K562 (cell line): ENCODE data around the gene GASK1B. TPM values are rescaled to one million over a fixed set of nuclear protein-coding genes. Genes with fewer than 3 reads are reported as not detected.

Experiments used
- ATAC-seq: fragments of 200-7000 bp; cut with Tn5 transposase; 3 replicates; pipeline ENCODE4 v1.9.1; 2020; ENCODE audit warnings: moderate library complexity
- BruUV-seq: library from RNA; stranded (reverse); fragments of 400-500 nt; replicated peaks from 2 replicates; lab custom pipeline; 2021; lab: Mats Ljungman, UMichigan
- CTCF ChIA-PET: fragments of 300-600 bp; formaldehyde crosslinking; extraction: SDS; loops from one replicate; lab custom pipeline; 2021; ENCODE audit warnings: low intra/inter-chr PET ratio; lab: Yijun Ruan, JAX
- POLR2A ChIA-PET: fragments of 300-600, 350-650 bp; sonication (Branson Sonifier 250); formaldehyde crosslinking; extraction: SDS; loops from one replicate; lab custom pipeline; 2021; ENCODE audit warnings: antibody characterized with exemption, inconsistent platforms; lab: Yijun Ruan, JAX
- DNase-seq, 4 experiments: peaks; one replicate each; pipeline versions ENCODE4 v3.0.0 to v3.0.0-alpha.2; 2011 to 2018; ENCODE audit warnings: low spot score in 3 of 4, mixed read lengths in 3 of 4; ENCODE audit errors: extremely low read depth in 1 of 4
- FAIRE-seq: peaks from 2 replicates; lab custom pipeline; 2011; peaks lifted over from hg19 to GRCh38; lab: Jason Lieb, UNC
- H2AFZ ChIP-seq: 2 replicates; pipeline ENCODE4 v1.6.0; 2011; ENCODE audit warnings: low read depth, low read length, control low read depth, inconsistent platforms
- H3K27ac ChIP-seq: fragments of 200-600 bp; 3 replicates; pipeline ENCODE4 v1.8.0; 2011; ENCODE audit warnings: low read depth, mild to moderate bottlenecking, control low read depth, inconsistent platforms, low read length, moderate library complexity, mixed read lengths; ENCODE audit errors: extremely low read depth
- H3K27me3 ChIP-seq, 2 experiments: fragments of 300-600 bp in 1 of 2; 2 replicates in 1 of 2; 3 replicates in 1 of 2; pipeline versions ENCODE4 v1.6.0 to v1.8.0; 2011; ENCODE audit warnings: inconsistent platforms in 2 of 2, low read length in 2 of 2, mild to moderate bottlenecking in 1 of 2, mixed read lengths in 1 of 2, moderate library complexity in 1 of 2; ENCODE audit not compliant: control insufficient read depth in 2 of 2, insufficient read depth in 2 of 2
- H3K36me3 ChIP-seq: fragments of 300-600 bp; 3 replicates; pipeline ENCODE4 v1.8.0; 2011; ENCODE audit warnings: mild to moderate bottlenecking, low read length, inconsistent platforms; ENCODE audit not compliant: control insufficient read depth, insufficient read depth
- H3K4me1 ChIP-seq, 2 experiments: fragments of 200-600 bp in 1 of 2; replicated peaks in 1 of 2; 2 replicates in 1 of 2; 3 replicates in 1 of 2; pipeline versions ENCODE4 v1.5.1 to v1.8.0; 2011; ENCODE audit warnings: inconsistent platforms in 2 of 2, low read length in 2 of 2, mild to moderate bottlenecking in 1 of 2, mixed read lengths in 1 of 2, moderate library complexity in 1 of 2; ENCODE audit not compliant: control insufficient read depth in 2 of 2, insufficient read depth in 2 of 2
- H3K4me2 ChIP-seq: 2 replicates; pipeline ENCODE4 v1.6.1; 2011; ENCODE audit warnings: low read length, control low read depth, inconsistent platforms, mixed read lengths; ENCODE audit not compliant: insufficient read depth
- H3K4me3 ChIP-seq: fragments of 200-600 bp; sonication (generic), shearing (Covaris generic); 2 replicates; pipeline ENCODE4 v1.5.1; 2016; ENCODE audit warnings: control low read depth, inconsistent platforms
- H3K79me2 ChIP-seq: fragments of 200-600 bp; 3 replicates; pipeline ENCODE4 v1.8.0; 2011; ENCODE audit warnings: low read length, inconsistent platforms; ENCODE audit not compliant: control insufficient read depth, insufficient read depth
- H3K9ac ChIP-seq, 2 experiments: 2 replicates each; pipeline versions ENCODE4 v1.6.0 to v1.6.1; 2011; ENCODE audit warnings: low read depth in 2 of 2, low read length in 2 of 2, control low read depth in 1 of 2, inconsistent platforms in 1 of 2, mild to moderate bottlenecking in 1 of 2, mixed read lengths in 1 of 2; ENCODE audit not compliant: insufficient read depth in 1 of 2
- H3K9me1 ChIP-seq: one replicate; pipeline ENCODE4 v1.6.0; 2011; ENCODE audit warnings: inconsistent platforms, mild to moderate bottlenecking, low read length, moderate library complexity; ENCODE audit not compliant: control insufficient read depth, insufficient read depth
- H3K9me3 ChIP-seq: replicated peaks from 2 replicates; pipeline ENCODE4 v1.5.1; 2011; ENCODE audit warnings: low read depth, low read length, inconsistent platforms; ENCODE audit not compliant: control insufficient read depth, insufficient read depth
- H4K20me1 ChIP-seq: replicated peaks from 2 replicates; pipeline ENCODE4 v1.6.1; 2011; ENCODE audit warnings: low read length, inconsistent platforms, mixed read lengths; ENCODE audit not compliant: control insufficient read depth, insufficient read depth
- GATA2 ChIP-seq: sonication (generic); formaldehyde crosslinking; IDR thresholded peaks from 2 replicates; pipeline ENCODE4 v1.4.0; 2020; ENCODE audit warnings: mild to moderate bottlenecking, missing genetic modification reagents
- GTF2A2 ChIP-seq: IDR thresholded peaks from 2 replicates; pipeline ENCODE4 v1.6.1; 2016; ENCODE audit warnings: mild to moderate bottlenecking, missing genetic modification characterization, missing compliant biosample characterization
- MEIS2 ChIP-seq: fragments of 450-650 bp; IDR thresholded peaks from 2 replicates; pipeline ENCODE4 v1.6.1; 2014; ENCODE audit warnings: mild to moderate bottlenecking; ENCODE audit not compliant: partially characterized antibody
- MIER1 ChIP-seq: fragments of 450-650 bp; IDR thresholded peaks from 2 replicates; pipeline ENCODE4 v1.6.1; 2016; ENCODE audit warnings: antibody characterized with exemption, mild to moderate bottlenecking, low read depth
- THRA ChIP-seq: fragments of 450-650 bp; IDR thresholded peaks from 2 replicates; pipeline ENCODE4 v1.6.1; 2017; ENCODE audit warnings: mild to moderate bottlenecking, moderate library complexity
- ZBTB7A ChIP-seq: IDR thresholded peaks from 2 replicates; pipeline ENCODE4 v1.6.1; 2011; ENCODE audit warnings: low read depth, mild to moderate bottlenecking, low read length, moderate library complexity, borderline replicate concordance; ENCODE audit not compliant: control insufficient read depth
- WGBS: fragments of 100-300 bp; shearing (Covaris generic); methylation state at CpG from one replicate; pipeline ENCODE4 v1.1.6; 2016; ENCODE audit warnings: low coverage, mixed read lengths; ENCODE audit not compliant: insufficient coverage; ENCODE audit errors: missing lambda C conversion rate; 5-methylcytosine and 5-hydroxymethylcytosine counted together
- in situ Hi-C: fragments of 300-500 bp; cut with MboI; formaldehyde crosslinking; loops from 4 replicates; pipeline ENCODE4 v1.15.0; 2018; ENCODE audit warnings: inconsistent platforms, mixed read lengths
- intact Hi-C: fragments of 100-400 bp; cut with micrococcal nuclease; formaldehyde crosslinking; loops from 2 replicates; pipeline ENCODE4 v1.14.2; 2022
- polyA plus RNA-seq, 8 experiments: library from polyadenylated mRNA; depleted of rRNA in 4 of 8; stranded (reverse) in 5 of 8; unstranded in 3 of 8; fragments of >200 nt; fragmentation: Nextera tagmentation in 2 of 8; fragmentation: Illumina TruSeq in 1 of 8; extraction: Ambion mirVana in 2 of 8; extraction: Trizol in 1 of 8; gene quantifications; 2 replicates each; pipeline versions ENCODE4 v1.2.1 to v1.2.3, GENCODE V29; 2011 to 2014; ENCODE audit warnings: inconsistent platforms in 1 of 8, missing spikeins in 1 of 8
- total RNA-seq, 7 experiments: library from RNA; depleted of rRNA in 6 of 7; stranded (reverse); fragments of >200 nt in 6 of 7; fragmentation: Illumina TruSeq in 2 of 7; extraction: Trizol in 2 of 7; gene quantifications; 2 replicates each; pipeline versions ENCODE4 v1.2.1 to v1.2.3, GENCODE V29; 2011 to 2021; ENCODE audit warnings: low replicate concordance in 1 of 7
- TF ChIP-seq, protein P1 (sequence below): fragments of 450-650 bp; IDR thresholded peaks from 2 replicates; pipeline ENCODE4 v1.6.1; 2014; ENCODE audit warnings: low read depth, mild to moderate bottlenecking, moderate library complexity, borderline replicate concordance

GASK1B gene
- total and polyA plus RNA-seq, 9 of the 15 experiments (the other 6 are each of a cell fraction or from before 2014, with no cell fraction given) = 0.13 to 1.2 (median 0.61) TPM

- no peak for TF ChIP-seq THRA
- TF ChIP-seq ZBTB7A = peak; percentile 48; the same call in 1 of the 2 replicates
- no peak for TF ChIP-seq GTF2A2 (tag)
Observed at GRCh38 chr4:158209825-158210807, 37.3 kb upstream of the GASK1B start, which contains the start of gene TMEM144 (continued).

DNA sequence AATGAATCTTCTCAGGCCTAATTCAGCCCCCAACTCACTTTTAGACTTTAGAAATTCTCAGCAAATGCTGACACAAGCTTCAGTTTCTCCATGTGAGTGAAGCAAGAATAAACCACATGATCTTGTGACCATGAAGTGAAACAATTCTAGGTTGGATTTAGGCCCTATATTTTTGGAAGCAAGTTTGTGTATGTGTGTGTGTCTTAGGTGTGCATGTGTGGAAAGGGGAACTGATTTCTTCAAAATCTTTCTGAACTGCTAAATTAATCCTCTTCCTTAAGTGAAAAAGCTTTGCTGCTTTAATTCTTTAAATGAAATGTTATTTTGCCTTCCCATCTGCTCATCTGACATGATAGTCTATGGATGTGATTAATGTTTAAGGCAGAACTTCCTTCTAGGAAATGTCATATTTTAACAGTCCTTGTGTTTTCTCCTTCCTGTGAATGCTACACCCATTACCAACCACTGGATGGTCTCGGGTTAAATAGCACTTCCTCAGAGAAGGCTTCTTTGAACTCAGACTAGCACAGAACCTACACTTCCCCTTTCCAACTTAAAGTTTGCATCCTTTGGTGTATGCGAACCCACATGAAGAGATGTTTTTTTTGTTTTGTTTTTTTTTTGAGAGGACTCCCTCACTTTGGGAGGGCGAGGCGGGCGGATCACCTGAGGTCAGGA, 36.3 kb upstream of the GASK1B start:
- Histone ChIP-seq H3K79me2 (peaks cover 8% of the 10 kb centered on the region; the same call in 1 of the 3 replicates), H3K4me2 (no peak overlapping the region), H3K27ac (0 out of 3 replicates have a peak overlapping the region, but pooled peaks have one; percentile 38), H3K4me3 (no peak overlapping the region), H3K36me3 (peaks cover 5% of the 10 kb centered on the region; the same call in 1 of the 3 replicates), H4K20me1 (no peaks in the 10 kb centered on the region), H3K9me3 (no peaks in the 10 kb centered on the region), H3K9ac (no peak overlapping the region), H2AFZ (peak overlapping the region; percentile 47), H3K27me3 (no peaks in the 10 kb centered on the region), H3K9me1 (no peaks in the 10 kb centered on the region), H3K4me1 (peaks cover 4 to 8% of the 10 kb centered on the region in 2 experiments; a peak in 3 of 5 replicates)
- FAIRE-seq (no peak), ATAC-seq (0 out of 3 replicates have a peak, but pooled peaks have one; percentile 13), DNase-seq (peak in 2 of 4 experiments; percentile 13 to 31)
- ChIA-PET POLR2A (no interaction called here), CTCF (no interaction called here)
- intact Hi-C loops = no loop called here
- in situ Hi-C loops = no loop called here
- no TSS peak for BruUV-seq
- 66% methylated on average over 5 of the region's 5 CpGs for WGBS
- TF ChIP-seq MEIS2 = peak; percentile 31
- TF ChIP-seq MIER1 = no peak
- TF ChIP-seq, protein P1, sequence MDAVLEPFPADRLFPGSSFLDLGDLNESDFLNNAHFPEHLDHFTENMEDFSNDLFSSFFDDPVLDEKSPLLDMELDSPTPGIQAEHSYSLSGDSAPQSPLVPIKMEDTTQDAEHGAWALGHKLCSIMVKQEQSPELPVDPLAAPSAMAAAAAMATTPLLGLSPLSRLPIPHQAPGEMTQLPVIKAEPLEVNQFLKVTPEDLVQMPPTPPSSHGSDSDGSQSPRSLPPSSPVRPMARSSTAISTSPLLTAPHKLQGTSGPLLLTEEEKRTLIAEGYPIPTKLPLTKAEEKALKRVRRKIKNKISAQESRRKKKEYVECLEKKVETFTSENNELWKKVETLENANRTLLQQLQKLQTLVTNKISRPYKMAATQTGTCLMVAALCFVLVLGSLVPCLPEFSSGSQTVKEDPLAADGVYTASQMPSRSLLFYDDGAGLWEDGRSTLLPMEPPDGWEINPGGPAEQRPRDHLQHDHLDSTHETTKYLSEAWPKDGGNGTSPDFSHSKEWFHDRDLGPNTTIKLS = no peak
- TF ChIP-seq GATA2 (CRISPR knock-in tag) = no peak
